Keratinocyte (primary cell): ENCODE measurements around the gene RPL18. TPM values are rescaled to one million over a fixed set of nuclear protein-coding genes. Genes with fewer than 3 reads are reported as not detected.
A peak's percentile ranks its signal among the peaks of the same experiment; 100 is the strongest.

ENCODE experiments used
- DNase-seq: peaks from one replicate; pipeline ENCODE4 v3.0.0-alpha.2; 2011; ENCODE audit warnings: low read depth, missing footprints, low spot score
- FAIRE-seq: peaks from 2 replicates; lab custom pipeline; 2011; peaks lifted over from hg19 to GRCh38; lab: Jason Lieb, UNC
- H2AFZ ChIP-seq: 2 replicates; pipeline ENCODE4 v1.6.0; 2012; ENCODE audit warnings: low read length, control low read depth, inconsistent platforms; ENCODE audit not compliant: control insufficient read depth
- H3K27ac ChIP-seq: 2 replicates; pipeline ENCODE4 v1.5.1; 2011; ENCODE audit warnings: low read length; ENCODE audit not compliant: control insufficient read depth, insufficient read depth
- H3K27me3 ChIP-seq: 3 replicates; pipeline ENCODE4 v1.6.0; 2011; ENCODE audit warnings: low read length; ENCODE audit not compliant: control insufficient read depth, insufficient read depth; ENCODE audit errors: extremely low read depth
- H3K36me3 ChIP-seq, 2 experiments: 2 replicates in 1 of 2; 3 replicates in 1 of 2; pipeline ENCODE4 v1.5.1; 2011; ENCODE audit warnings: low read length in 2 of 2, mild to moderate bottlenecking in 1 of 2; ENCODE audit not compliant: control insufficient read depth in 2 of 2, insufficient read depth in 2 of 2; ENCODE audit errors: extremely low read depth in 1 of 2
- H3K4me1 ChIP-seq: 3 replicates; pipeline ENCODE4 v1.5.1; 2011; ENCODE audit warnings: low read length; ENCODE audit not compliant: control insufficient read depth, insufficient read depth; ENCODE audit errors: extremely low read depth
- H3K4me2 ChIP-seq: 3 replicates; pipeline ENCODE4 v1.6.0; 2011; ENCODE audit warnings: low read depth, low read length; ENCODE audit not compliant: control insufficient read depth, insufficient read depth; ENCODE audit errors: extremely low read depth
- H3K4me3 ChIP-seq, 3 experiments: fragments of 200-600 bp in 1 of 3; sonication (generic) in 1 of 3; 2 replicates in 2 of 3; 3 replicates in 1 of 3; pipeline ENCODE4 v1.5.1; 2011 to 2016; ENCODE audit warnings: low read length in 3 of 3, mild to moderate bottlenecking in 3 of 3, control low read depth in 2 of 3, inconsistent platforms in 1 of 3, low read depth in 1 of 3, mixed read lengths in 1 of 3, mixed run types in 1 of 3, moderate library complexity in 1 of 3; ENCODE audit not compliant: control insufficient read depth in 2 of 3, insufficient read depth in 2 of 3; ENCODE audit errors: extremely low read depth in 1 of 3
- H3K79me2 ChIP-seq: 2 replicates; pipeline ENCODE4 v1.6.0; 2012; ENCODE audit warnings: low read length; ENCODE audit not compliant: control insufficient read depth, insufficient read depth
- H3K9ac ChIP-seq: 3 replicates; pipeline ENCODE4 v1.6.0; 2011; ENCODE audit warnings: low read length; ENCODE audit not compliant: control insufficient read depth, insufficient read depth; ENCODE audit errors: extremely low read depth
- H3K9me1 ChIP-seq: 3 replicates; pipeline ENCODE4 v1.6.0; 2011; ENCODE audit warnings: low read length; ENCODE audit not compliant: control insufficient read depth, insufficient read depth; ENCODE audit errors: extremely low read depth
- H3K9me3 ChIP-seq: 2 replicates; pipeline ENCODE4 v1.5.1; 2012; ENCODE audit warnings: low read depth, low read length; ENCODE audit not compliant: control insufficient read depth
- H4K20me1 ChIP-seq: 3 replicates; pipeline ENCODE4 v1.6.0; 2011; ENCODE audit warnings: low read length; ENCODE audit not compliant: control insufficient read depth, insufficient read depth; ENCODE audit errors: extremely low read depth
- CTCF ChIP-seq, 3 experiments: IDR thresholded peaks in 1 of 3; conservative IDR thresholded peaks in 1 of 3; optimal IDR thresholded peaks in 1 of 3; 2 replicates in 2 of 3; 3 replicates in 1 of 3; pipeline versions ENCODE3 to v1.5.1; 2011; ENCODE audit warnings: low read length in 3 of 3, mild to moderate bottlenecking in 3 of 3, moderate library complexity in 2 of 3, control low read depth in 1 of 3, inconsistent platforms in 1 of 3; ENCODE audit not compliant: insufficient read depth in 2 of 3; ENCODE audit errors: extremely low read depth in 1 of 3
- EZH2 ChIP-seq: IDR thresholded peaks from one replicate; pipeline ENCODE4 v1.6.1; 2012; ENCODE audit warnings: inconsistent platforms, mild to moderate bottlenecking, low read length, moderate library complexity
- dilution Hi-C: fragments of 300-500 bp; cut with MboI; formaldehyde crosslinking; loops from one replicate; pipeline ENCODE4 v1.7.0; 2020; ENCODE audit warnings: low sequenced_read_pairs; ENCODE audit not compliant: extremely low pct_ligation_motif_present
- polyA plus RNA-seq, 5 experiments: library from polyadenylated mRNA; depleted of rRNA in 3 of 5; stranded (reverse) in 3 of 5; stranded (forward) in 1 of 5; unstranded in 1 of 5; fragments of >200 nt; gene quantifications; 1 replicate in 1 of 5; 2 replicates in 3 of 5; 3 replicates in 1 of 5; pipeline versions ENCODE4 v1.2.1 to v1.2.3, GENCODE V29; 2011 to 2012; ENCODE audit warnings: missing spikeins in 2 of 5, low read depth in 1 of 5, low replicate concordance in 1 of 5

RPL18 gene
- polyA plus RNA-seq, 1 donor (not counting 4 experiments of a cell fraction or from before 2014, with no cell fraction given), result 1,015 TPM

GRCh38 chr19:48636859-48637448 lies 18.0 kb upstream of the RPL18 start, which contains the start of gene DBP:
Gene DBP, minus strand, starts transcription at chr19:48637379. Its CDS starts 385 bp downstream, at chr19:48636994.
- peak within 1 kb of the TSS; percentile 85 for H3K27ac ChIP-seq
- peak in 2 of 3 experiments; percentile 18 to 28 for TF ChIP-seq CTCF (optimal IDR thresholded peaks at IDR 0.05 in 1 of 3, IDR thresholded peaks at IDR 0.05 in 1 of 3, conservative IDR thresholded peaks at IDR 0.05 in 1 of 3; ENCODE audit: extremely low read depth in 1 of 3, insufficient read depth in 2 of 3, low read length in 3 of 3)
- TF ChIP-seq EZH2, result no peak
- H3K4me3 ChIP-seq, result peak within 1 kb of the TSS; percentile 53 to 75 (median 72)
- no peaks in the 10 kb centered on the region for H3K9me3 ChIP-seq
- FAIRE-seq, result no peak
- no peak for DNase-seq
- peak within 1 kb of the TSS; percentile 61 for H2AFZ ChIP-seq
- peak within 1 kb of the TSS; percentile 83 for H3K9ac ChIP-seq
- no peaks in the 10 kb centered on the region for H3K79me2 ChIP-seq
- dilution Hi-C loops, result no loop called here
- H3K36me3 ChIP-seq, result no peaks in the 10 kb centered on the region
- no peaks in the 10 kb centered on the region for H3K27me3 ChIP-seq
- H3K9me1 ChIP-seq, result no peaks in the 10 kb centered on the region
- H3K4me2 ChIP-seq, result peak within 1 kb of the TSS; percentile 89
- H3K4me1 ChIP-seq, result peaks cover 58% of the 10 kb centered on the region
- H4K20me1 ChIP-seq, result no peaks in the 10 kb centered on the region

DNA sequence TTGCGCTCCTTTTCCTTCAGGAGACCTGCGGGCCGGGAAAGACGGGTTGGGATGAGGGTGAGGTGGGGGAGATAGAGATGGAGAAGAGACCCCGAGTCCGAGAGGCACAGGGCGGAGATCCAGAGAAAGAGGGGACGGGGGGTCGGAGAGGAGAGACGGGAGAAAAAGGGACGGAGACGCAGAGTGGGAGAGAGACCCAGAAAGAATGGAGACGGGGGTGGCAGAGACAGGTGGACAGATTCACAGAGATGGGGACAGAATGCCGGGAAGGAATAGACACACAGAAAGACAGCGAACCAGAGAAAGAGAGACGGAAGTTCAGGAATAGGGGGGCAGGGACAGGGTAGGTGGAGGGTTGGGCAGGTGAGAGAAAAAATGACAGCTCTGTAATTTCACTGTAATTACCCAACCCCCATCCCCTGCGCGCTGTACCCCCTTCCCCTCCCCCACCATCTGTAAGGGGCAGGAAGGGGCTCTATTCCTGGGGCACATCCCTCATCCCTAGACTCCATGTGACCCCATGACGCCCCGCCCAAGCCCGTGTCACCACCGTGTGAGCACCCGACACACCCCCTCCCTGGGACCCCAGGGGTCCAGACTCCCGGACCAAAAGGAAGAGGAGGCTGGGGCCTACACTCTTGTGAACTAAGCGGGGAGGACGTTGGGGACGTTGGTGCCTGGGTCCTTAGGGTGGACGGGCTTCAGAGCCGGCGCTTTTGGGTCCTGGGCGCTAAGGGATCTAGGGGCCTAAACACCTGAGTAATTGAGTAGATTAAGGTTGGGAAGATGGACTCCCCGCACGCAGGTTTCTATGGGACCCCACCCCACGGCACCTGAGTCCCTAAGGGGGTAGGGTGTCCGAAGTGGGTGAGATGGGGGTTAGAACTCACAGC lies 17.2 kb upstream of the RPL18 start:
- Histone ChIP-seq H3K9me1 (no peaks in the 10 kb centered on the region), H3K27me3 (no peaks in the 10 kb centered on the region), H3K4me3 (peak overlapping the region; percentile 53 to 75 (median 72)), H4K20me1 (no peaks in the 10 kb centered on the region), H3K79me2 (no peaks in the 10 kb centered on the region), H3K9me3 (no peaks in the 10 kb centered on the region), H3K27ac (no peak overlapping the region), H3K9ac (peak overlapping the region; percentile 66), H2AFZ (peak overlapping the region; percentile 2), H3K4me1 (peaks cover 58% of the 10 kb centered on the region), H3K4me2 (peak overlapping the region; percentile 89), H3K36me3 (no peaks in the 10 kb centered on the region)
- TF ChIP-seq EZH2 (no peak), CTCF (optimal IDR thresholded peaks at IDR 0.05 in 1 of 3, IDR thresholded peaks at IDR 0.05 in 1 of 3, conservative IDR thresholded peaks at IDR 0.05 in 1 of 3; ENCODE audit: extremely low read depth in 1 of 3, insufficient read depth in 2 of 3, low read length in 3 of 3) (no peak)
- dilution Hi-C loops, result no loop called here
- FAIRE-seq, result no peak
- DNase-seq, result no peak
